T47D (cell line): ENCODE data around the gene CENPK.
A peak's percentile ranks its signal among the peaks of the same experiment; 100 is the strongest.

ENCODE experiments used
- DNase-seq, 2 experiments: peaks; one replicate each; pipeline versions ENCODE4 v3.0.0 to v3.0.0-alpha.2; 2011 to 2012; ENCODE audit warnings: low read depth in 1 of 2, low spot score in 1 of 2
- JUND ChIP-seq: IDR thresholded peaks from 2 replicates; pipeline ENCODE4 v1.6.1; 2012; ENCODE audit warnings: low read depth
- in situ Hi-C: cut with HindIII; loops from 2 replicates; pipeline ENCODE4 v1.10.0; 2016; ENCODE audit warnings: low sequenced_read_pairs, low pct_unique_long_range_greater_than_20kb

Gene CENPK

GRCh38 chr5:65485405-65485804, 77.6 kb downstream of the CENPK start:
- DNase-seq: no peak
- in situ Hi-C loops: no loop called here
- no peak for TF ChIP-seq JUND

GRCh38 chr5:65483546-65484346, 79.2 kb downstream of the CENPK start:
- no peak for TF ChIP-seq JUND
- in situ Hi-C loops: no loop called here
- DNase-seq: peak; percentile 4 to 73

DNA sequence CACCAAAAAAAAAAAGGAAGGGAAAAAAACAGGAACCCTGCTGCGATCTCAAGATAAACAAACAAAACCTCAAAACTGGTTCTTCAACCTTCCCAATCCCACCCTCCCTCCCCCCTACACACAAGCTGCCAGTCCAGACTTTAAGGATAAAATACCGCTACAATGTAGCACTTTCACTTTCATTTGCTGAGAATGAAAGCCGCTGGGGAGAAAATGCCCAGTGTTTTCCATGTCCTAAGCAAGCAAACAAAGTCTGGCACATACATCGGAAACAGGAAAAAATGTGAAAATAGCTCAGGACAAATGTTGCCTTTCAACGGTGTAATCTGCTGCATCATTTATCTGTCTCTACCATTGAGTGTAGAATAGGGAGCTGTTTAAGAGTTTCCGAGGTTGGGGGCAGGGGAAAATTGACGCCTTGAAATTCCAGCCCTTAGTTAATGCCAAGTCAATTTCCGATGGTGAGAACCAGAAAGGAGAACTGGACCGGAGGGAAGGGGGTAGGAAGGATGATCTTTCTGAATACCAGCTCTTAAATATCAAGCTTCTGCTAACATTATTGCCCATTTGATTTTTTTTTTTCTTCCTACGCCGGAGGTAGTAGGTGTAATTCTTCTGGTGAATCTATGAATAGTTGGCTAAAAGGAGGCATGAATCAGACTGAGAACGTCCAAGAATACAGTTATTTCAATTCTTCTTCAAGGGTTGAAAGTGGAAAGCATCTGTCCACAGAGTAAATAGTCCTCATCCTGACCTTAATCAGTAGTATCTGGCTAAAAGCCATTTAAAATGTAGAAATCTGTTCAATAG, 80.0 kb downstream of the CENPK start:
- in situ Hi-C loops: no loop called here
- peak; percentile 3 to 57 for DNase-seq
- no peak for TF ChIP-seq JUND

DNA sequence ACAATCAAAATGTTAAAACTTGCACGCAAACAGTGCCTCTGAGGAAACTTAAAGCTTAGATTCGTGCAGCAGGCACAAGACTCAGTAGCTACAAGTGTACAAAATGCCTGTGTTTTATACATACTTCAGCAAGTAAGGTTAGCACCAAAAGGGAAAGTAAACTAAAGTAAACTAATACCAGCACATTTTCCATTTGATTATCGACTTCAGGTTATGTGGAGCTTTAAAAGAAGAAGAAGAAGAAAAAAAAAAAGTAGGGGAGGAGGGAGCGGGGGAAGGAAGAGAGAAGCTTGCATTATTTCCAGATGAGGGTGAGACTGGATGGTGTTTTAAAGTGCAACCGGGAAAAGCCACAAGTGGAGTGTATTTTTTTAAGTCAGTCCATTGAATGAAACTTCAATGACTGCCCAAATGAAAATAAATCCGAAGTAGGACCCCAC, 80.7 kb downstream of the CENPK start:
- DNase-seq: no peak
- no peak for TF ChIP-seq JUND
- in situ Hi-C loops: no loop called here

DNA sequence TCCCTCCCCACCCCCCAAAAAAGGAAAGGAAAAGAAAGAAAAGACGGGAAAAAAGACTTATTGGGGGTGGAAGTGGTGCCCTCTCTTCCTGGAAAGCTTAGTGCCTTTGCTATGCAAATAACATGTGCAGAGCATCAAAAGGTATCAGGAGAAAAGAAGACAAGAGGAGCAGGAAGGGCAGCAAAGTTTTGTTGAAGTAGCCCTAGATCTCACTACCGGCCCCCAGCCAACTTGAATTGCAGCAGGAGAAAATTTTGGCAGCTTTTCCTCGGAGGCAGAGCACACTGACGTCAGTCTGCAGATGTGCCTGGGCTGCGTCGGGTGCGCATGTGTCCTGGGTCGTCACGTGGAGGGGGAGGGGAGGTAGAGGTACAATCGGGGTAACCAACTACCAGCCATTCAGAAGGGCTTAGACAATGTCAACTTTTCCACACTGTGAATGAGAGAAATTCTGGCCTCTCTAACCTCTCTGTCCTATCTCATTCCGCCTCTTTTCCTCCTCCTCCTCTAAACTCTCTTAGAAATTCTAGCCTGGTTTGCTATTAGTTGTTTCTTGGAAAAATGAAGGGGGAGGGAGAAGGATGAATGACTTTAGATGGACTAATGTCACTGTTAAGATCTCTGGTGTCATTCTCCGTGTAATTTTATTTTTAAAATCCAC, 81.2 kb downstream of the CENPK start, which contains the start of gene ADAMTS6:
ADAMTS6 (minus strand) TSS at position 286 of the 661 bp plus-strand sequence. CDS start 8,247 bp downstream, outside the sequence.
- DNase-seq: peak; percentile 6 to 59
- in situ Hi-C loops: no loop called here
- TF ChIP-seq JUND: no peak

DNA sequence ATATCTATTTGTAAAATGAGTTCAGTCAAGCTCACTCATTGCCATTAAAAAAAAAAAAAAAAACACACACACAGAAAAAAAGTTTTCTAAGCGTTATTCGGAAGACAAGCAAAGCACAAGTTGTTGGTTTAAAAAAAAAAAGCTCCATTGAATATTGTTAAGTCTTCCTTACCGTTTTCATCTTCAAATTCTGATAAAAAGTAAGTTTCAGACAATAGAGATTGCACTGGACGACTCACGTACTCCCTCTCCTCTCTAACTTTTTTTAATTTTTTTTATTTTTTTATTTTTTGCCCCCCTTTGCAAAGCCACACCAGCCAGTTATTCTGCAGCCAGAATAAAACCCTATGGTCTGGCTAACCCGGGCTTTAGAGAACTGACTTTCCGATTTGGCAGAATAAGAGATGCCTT, 81.8 kb downstream of the CENPK start:
- in situ Hi-C loops: no loop called here
- no peak for TF ChIP-seq JUND
- no peak for DNase-seq

- in situ Hi-C loops: no loop called here
- TF ChIP-seq JUND: no peak
- DNase-seq: peak in 1 of 2 experiments; percentile 48
Observed at GRCh38 chr5:65480306-65480865, 82.6 kb downstream of the CENPK start.

DNA sequence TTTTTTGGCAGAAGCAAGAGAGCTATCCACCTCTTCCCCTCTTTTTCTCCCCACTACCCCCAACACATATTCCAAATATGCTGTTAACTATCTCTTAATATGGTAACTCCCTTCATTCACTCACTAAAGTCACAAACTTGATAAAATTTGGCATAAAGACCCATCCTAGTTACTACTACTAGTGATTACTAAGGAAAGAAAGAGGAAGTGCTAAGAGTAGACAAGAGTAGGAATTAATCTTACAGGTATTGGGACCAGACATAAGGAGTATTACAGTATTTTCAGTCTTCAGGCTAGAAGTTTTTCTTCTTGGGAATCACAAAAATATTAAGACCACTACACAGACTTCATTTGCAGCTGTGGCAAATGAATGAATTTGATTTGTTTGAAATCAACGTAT, 83.4 kb downstream of the CENPK start:
- no peak for DNase-seq
- in situ Hi-C loops: no loop called here
- TF ChIP-seq JUND: no peak

DNA sequence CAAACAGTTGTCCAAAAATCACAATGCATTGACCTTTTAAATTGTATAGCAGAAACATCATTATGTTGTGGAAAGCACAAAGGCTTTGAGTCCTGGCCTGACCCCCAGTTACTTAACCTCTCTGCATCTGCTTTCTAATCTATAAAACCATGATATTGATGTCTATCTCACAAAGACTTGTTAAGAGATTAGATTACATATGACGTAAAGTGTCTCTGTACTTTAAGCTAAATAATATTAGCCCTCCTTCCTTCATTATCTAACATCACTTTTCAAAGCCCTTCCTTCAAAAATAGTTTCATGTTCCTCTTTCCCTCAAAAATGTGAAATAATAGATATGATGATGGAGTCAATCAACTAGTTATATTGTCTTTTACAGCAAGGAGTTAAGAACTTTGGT, 84.6 kb downstream of the CENPK start:
- DNase-seq: no peak
- in situ Hi-C loops: no loop called here
- no peak for TF ChIP-seq JUND

GRCh38 chr5:65475895-65476294, 87.1 kb downstream of the CENPK start:
- TF ChIP-seq JUND: no peak
- in situ Hi-C loops: no loop called here
- DNase-seq: no peak

- no peak for DNase-seq
- in situ Hi-C loops: no loop called here
Observed at GRCh38 chr5:65475336-65475735, 87.6 kb downstream of the CENPK start.

DNA sequence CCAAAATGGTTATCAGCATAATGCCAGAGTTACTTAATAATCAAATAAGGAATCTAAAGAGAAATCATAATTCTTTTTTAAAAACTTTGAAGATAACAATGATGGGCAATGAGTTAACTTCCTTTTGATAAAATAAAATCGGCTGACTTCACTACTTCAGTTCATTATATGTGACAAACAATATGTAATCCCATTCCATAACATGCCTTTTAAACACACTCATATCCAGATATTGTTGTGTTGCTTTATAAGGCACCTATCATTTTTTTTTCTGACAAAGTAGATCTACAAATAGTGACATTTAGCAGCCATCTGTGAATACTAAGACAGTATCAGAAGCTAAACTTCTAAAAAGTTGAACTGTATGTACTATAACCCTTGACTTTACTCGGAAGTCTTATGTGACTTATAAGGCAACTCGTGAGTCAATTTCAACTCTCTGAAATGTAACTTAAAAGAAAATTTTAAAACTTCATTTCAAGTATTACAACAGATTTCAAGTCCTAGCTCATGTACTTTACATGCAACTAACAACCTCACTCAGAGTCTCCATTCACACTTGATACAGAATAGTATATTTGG, 88.7 kb downstream of the CENPK start:
- no peak for DNase-seq
- in situ Hi-C loops: no loop called here
- TF ChIP-seq JUND: no peak

More at GRCh38 chr5:65475336-65475735, 87.6 kb downstream of the CENPK start:
- no peak for TF ChIP-seq JUND
